Measurements from ENCODE around the gene SRSF9.
A peak's percentile ranks its signal among the peaks of the same experiment; 100 is the strongest.
"Not testable (repeated sequence)": the region's sequence is repeated elsewhere in the genome, so short reads cannot be mapped to it uniquely, and the experiment has no call there.

SRSF9 gene, protein sequence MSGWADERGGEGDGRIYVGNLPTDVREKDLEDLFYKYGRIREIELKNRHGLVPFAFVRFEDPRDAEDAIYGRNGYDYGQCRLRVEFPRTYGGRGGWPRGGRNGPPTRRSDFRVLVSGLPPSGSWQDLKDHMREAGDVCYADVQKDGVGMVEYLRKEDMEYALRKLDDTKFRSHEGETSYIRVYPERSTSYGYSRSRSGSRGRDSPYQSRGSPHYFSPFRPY

DNA sequence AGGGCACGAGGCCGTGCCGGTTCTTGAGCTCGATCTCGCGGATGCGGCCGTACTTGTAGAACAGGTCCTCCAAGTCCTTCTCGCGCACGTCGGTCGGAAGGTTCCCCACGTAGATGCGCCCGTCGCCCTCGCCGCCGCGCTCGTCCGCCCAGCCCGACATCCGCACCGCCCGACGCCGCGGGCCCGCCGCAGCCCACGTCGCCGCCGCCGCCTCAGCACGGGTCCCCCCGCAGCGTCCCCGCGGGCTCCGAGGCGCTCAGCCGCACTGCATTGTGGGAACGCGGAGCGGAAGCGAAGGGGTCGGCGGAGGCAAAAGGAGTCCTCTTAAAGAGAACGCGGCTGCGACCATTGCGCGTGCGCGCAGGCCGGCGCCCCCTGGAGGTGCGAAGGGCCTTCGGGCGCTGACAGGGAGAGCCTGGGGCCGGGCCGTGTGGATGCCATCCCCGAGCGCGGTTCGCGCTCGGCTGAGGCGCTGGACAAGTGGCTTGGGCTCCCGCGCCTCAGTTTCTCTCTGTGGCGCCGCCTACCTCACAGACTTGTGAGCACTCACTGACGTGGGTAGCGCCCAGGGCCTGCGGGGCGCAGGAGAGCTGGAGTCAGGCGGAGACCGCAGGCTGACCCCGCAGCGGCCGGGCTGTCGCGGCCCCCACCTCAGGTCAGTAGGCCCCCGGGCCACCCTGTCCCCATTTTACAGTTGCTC, at the start of gene SRSF9:
SRSF9 (minus strand) TSS at position 299 of the 700 bp plus-strand sequence; CDS start at position 160, 139 bp downstream.
- H3K27ac ChIP-seq = peak within 1 kb of the TSS; percentile 98
- TF ChIP-seq, protein P1, sequence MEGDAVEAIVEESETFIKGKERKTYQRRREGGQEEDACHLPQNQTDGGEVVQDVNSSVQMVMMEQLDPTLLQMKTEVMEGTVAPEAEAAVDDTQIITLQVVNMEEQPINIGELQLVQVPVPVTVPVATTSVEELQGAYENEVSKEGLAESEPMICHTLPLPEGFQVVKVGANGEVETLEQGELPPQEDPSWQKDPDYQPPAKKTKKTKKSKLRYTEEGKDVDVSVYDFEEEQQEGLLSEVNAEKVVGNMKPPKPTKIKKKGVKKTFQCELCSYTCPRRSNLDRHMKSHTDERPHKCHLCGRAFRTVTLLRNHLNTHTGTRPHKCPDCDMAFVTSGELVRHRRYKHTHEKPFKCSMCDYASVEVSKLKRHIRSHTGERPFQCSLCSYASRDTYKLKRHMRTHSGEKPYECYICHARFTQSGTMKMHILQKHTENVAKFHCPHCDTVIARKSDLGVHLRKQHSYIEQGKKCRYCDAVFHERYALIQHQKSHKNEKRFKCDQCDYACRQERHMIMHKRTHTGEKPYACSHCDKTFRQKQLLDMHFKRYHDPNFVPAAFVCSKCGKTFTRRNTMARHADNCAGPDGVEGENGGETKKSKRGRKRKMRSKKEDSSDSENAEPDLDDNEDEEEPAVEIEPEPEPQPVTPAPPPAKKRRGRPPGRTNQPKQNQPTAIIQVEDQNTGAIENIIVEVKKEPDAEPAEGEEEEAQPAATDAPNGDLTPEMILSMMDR (conservative IDR thresholded peaks at IDR 0.05) = peak; percentile 96

DNA sequence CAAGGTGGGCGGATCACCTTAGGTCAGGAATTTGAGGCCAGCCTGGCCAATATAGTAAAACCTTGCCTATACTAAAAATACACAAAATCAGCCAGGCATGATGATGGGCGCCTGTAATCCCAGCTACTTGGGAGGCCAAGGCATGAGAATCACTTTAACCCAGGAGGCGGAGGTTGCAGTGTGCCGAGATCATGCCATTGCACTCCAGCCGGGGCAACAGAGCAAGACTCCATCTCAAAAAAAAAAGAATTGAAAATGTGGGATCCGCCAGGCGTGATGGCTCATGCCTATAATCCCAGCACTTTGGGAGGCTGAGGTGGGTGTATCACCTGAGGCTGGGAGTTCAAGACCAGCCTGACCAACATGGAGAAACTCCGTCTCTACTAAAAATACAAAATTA, 49.8 kb upstream of the SRSF9 start:
- not testable (repeated sequence) for H3K27ac ChIP-seq

DNA sequence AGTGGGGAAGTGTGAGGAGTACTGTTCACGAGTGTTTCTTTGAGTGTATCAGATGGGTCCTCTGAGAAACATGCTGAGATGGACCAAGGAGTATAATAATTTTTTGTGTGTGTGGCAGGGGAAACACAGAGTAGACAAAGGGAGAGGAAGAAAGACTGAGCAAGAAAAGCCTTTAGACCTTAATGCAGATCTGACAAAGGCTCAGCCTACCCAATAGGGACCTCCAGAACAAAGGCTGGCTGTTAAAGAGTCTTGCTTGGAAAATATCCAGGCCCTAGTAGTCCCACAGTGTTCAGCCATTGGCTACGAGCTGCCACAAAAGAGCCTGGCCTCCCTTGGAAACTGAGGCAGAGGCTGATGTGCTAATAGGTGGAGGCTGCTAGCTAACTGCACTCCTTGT, 45.9 kb upstream of the SRSF9 start:
- TF ChIP-seq, protein P1 (conservative IDR thresholded peaks at IDR 0.05) = no peak
- no peak overlapping the region for H3K27ac ChIP-seq

DNA sequence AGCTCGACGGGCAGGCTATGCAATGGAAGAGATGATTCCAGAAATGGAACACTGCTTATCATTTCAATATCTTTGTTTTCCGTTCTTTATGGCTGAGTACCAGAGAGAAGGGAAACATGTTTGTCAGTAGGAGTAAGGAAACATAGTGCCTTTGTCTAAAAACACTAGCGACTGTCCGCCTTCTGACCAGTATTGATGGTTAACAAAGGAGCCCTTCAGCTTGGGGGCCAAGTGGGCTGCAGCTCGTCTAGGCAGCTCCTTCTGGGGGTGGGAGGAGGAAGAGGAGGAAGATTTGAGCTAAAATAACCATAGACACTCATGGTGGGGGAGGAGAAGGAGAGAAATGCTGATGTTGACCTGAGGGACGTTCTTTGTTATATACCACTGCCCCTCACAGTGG, 44.5 kb upstream of the SRSF9 start:
- no peak overlapping the region for H3K27ac ChIP-seq
- TF ChIP-seq, protein P1 (conservative IDR thresholded peaks at IDR 0.05) = no peak

DNA sequence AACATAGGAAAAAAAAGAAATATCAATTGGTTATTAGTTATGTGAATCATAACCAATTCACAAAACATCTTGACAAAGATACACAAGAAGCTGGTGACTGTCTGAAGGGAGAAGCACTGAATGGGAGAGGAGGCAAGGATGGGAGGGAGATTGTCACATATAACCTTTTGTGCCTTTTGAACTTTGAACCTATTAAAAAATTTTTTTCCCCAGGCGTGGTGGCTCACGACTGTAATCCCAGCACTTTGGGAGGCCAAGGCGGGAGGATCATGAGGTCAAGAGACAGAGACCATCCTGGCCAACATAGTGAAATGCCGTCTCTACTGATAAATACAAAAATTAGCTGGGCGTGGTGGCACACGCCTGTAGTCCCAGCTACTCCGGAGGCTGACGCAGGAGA, 39.0 kb upstream of the SRSF9 start:
- no peak overlapping the region for H3K27ac ChIP-seq
- TF ChIP-seq, protein P1 (conservative IDR thresholded peaks at IDR 0.05) = no peak

DNA sequence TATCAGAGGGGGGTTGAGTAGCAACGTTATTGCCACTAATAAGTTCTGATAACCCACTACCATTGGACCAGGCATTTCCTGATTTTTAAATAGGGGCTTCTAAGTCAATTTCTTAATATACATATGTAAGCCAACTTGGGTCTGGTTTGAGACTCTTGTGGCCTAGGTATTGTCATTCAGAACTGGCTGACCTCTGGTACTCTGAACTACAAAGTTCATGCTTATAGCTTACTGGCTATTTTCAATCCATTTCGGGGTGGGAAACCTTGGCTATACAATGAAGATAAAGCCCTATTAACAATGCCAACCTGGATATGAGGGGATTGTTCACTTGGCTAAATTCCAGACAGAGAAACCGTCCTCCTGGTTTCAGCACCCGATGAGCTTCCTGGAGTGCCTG, 35.0 kb upstream of the SRSF9 start:
- TF ChIP-seq, protein P1 (conservative IDR thresholded peaks at IDR 0.05) = no peak
- H3K27ac ChIP-seq = no peak overlapping the region

DNA sequence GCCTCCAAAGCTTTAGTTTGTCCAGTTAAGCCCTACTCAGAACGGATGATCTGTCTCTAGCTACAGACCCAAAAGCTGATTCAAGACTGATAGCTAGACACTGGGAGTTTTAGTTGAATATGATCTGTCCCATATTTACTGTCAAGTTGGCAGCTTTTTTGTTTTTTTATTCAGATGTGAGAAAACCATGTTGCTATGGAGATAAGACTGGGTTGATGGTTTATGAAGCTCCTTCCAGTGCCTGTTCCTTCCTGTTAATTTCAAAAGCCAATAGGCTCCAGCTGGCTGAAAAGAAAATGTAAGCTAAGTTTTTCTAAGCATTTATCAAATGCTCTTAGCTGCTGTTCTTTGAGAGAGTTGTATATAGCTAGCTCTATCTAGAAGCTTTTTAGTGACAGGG, 31.0 kb upstream of the SRSF9 start:
- no peak overlapping the region for H3K27ac ChIP-seq
- TF ChIP-seq, protein P1 (conservative IDR thresholded peaks at IDR 0.05) = no peak

All from VCaP (cell line).